Peyer's patch (tissue), 4 donors: Measurements from ENCODE around the gene SAMD10.

Experiments
- CTCF ChIP-seq, 6 experiments: fragments of 450-650 bp in 4 of 6; fragments of 200-600 bp in 2 of 6; sonication (generic) in 1 of 6; IDR thresholded peaks; one replicate each; pipeline ENCODE4 v1.5.1; 2017 to 2019; ENCODE audit warnings: antibody characterized with exemption in 6 of 6, mild to moderate bottlenecking in 3 of 6, moderate library complexity in 1 of 6
- POLR2A ChIP-seq, 2 donors: fragments of 450-650 bp; IDR thresholded peaks; one replicate each; pipeline ENCODE4 v1.5.1; 2017; ENCODE audit warnings: antibody characterized with exemption in 2 of 2, mild to moderate bottlenecking in 2 of 2, moderate library complexity in 2 of 2

- TF ChIP-seq CTCF (IDR thresholded peaks at IDR 0.05) (no peak), POLR2A (IDR thresholded peaks at IDR 0.05) (peak in 1 of 2 donors; percentile 34)
These were observed 868 bp downstream of the SAMD10 start for GRCh38 chr20:63978319-63979228.
